GM08714 (cell line): ENCODE data around the gene DENND2D.

ENCODE experiments used
- H3K4me3 ChIP-seq: fragments of 200-500 bp; sonication (Bioruptor generic); 2 replicates; pipeline ENCODE4 v1.5.1; 2014; ENCODE audit warnings: mild to moderate bottlenecking, low read length, inconsistent platforms
- ZNF274 ChIP-seq: IDR thresholded peaks from 2 replicates; pipeline ENCODE4 v1.6.1; 2012; ENCODE audit warnings: mild to moderate bottlenecking, low read depth, low read length

DENND2D gene

GRCh38 chr1:111201275-111202090, 1.0 kb upstream of the DENND2D start:
- H3K4me3 ChIP-seq = no peak overlapping the region; the same call in 1 of the 2 replicates
- TF ChIP-seq ZNF274 = no peak

GRCh38 chr1:111200802-111201161, 336 bp upstream of the DENND2D start:
- no peak overlapping the region; the same call in 1 of the 2 replicates for H3K4me3 ChIP-seq
- no peak for TF ChIP-seq ZNF274

GRCh38 chr1:111199329-111199728, 1.1 kb downstream of the DENND2D start:
- no peak for TF ChIP-seq ZNF274
- peak overlapping the region; percentile 13; the same call in 1 of the 2 replicates for H3K4me3 ChIP-seq

- TF ChIP-seq ZNF274 = no peak
- peak overlapping the region; percentile 13; the same call in 1 of the 2 replicates for H3K4me3 ChIP-seq
Measured at GRCh38 chr1:111198836-111199235, 1.6 kb downstream of the DENND2D start.

- peak overlapping the region; percentile 13; the same call in 1 of the 2 replicates for H3K4me3 ChIP-seq
- no peak for TF ChIP-seq ZNF274
Measured at GRCh38 chr1:111197598-111198284, 2.7 kb downstream of the DENND2D start.

DNA sequence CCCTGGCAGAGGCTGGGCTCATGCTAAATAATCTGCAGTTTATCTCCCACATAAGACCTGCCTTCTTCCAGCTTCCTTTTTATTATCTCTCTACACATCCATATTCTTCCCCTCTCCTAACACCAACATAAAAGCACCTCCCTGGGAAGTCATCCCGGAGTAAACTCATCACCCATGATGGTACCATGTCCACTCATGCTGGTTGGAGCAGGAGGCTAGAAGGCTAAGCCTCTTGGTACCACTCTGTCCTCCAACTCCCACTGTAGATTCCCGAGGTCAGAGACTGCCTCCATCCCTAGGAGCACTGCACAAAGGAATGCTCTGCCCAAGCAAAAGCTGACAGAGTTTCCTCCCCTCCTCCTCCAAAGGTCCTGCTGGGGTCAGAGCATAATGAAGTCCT, 4.2 kb downstream of the DENND2D start:
- no peak for TF ChIP-seq ZNF274

GRCh38 chr1:111195002-111195684, 5.3 kb downstream of the DENND2D start:
- H3K4me3 ChIP-seq = no peak overlapping the region
- TF ChIP-seq ZNF274 = no peak

More for the DNA sequence above, 4.2 kb downstream of the DENND2D start:
- H3K4me3 ChIP-seq = no peak overlapping the region

GRCh38 chr1:111193712-111194480, 6.5 kb downstream of the DENND2D start:
- H3K4me3 ChIP-seq = no peak overlapping the region
- no peak for TF ChIP-seq ZNF274

DNA sequence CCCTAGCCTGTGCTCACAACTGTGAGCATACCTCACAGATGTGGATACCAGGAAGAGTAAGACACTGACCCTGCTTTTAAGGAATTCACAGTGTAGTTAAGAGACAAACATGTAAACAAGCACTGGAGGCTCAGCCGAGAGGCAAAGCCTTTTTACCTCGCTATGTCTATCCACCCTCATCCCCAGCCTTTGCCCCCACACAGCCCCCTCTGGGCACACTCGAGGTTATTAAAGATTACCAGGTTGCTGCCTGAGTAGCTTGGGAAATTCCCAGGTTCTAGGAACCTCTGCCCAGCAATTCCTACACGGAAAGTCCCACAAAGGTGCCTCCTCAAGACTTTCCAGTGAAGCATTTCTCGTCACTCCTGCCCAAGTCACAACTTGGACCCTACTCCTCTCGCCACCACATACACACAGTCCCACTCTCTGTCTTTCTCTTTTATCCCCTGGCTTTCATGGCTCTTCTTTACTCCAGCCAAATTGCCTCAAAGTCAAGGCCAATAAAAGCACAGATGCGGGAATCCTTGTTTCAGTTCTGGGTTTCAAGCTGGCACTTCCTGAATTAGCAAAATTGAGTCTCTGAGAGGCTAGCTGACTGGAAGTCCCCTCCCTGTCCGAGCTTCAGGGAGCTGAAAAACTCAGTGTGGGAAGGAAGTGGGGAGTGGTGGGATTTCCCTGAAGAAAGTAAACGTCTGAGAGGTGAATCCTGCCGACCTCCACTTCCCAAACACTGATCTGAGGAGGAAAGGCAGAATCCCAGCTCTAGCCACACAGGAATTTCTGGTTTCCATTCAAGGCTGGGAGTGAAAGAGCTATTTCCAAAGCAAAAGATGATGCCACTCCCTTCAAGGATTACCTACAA, 7.6 kb downstream of the DENND2D start:
- peak overlapping the region; percentile 8; the same call in 1 of the 2 replicates for H3K4me3 ChIP-seq
- TF ChIP-seq ZNF274 = no peak

GRCh38 chr1:111192074-111192473, 8.4 kb downstream of the DENND2D start:
- TF ChIP-seq ZNF274 = no peak
- no peak overlapping the region for H3K4me3 ChIP-seq

DNA sequence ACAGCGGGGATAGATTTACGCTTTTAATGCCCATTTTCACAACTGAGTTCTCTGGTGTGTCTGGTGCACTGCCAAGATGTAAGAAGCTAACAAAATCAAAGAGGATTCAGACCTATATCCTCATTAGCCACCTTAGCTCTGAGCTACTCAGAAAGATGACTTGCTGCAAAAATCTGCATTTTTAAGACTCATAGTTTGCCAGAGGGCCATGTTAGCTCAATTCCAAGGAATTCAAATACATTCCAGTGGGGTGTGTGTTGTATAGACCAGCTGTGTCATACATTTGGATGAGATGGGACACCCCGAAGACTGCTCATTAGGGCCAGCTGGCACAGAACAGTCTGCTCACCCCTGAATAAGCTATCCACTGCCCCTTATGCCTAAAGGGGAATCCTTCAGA, 8.9 kb downstream of the DENND2D start:
- H3K4me3 ChIP-seq = no peak overlapping the region
- no peak for TF ChIP-seq ZNF274

DNA sequence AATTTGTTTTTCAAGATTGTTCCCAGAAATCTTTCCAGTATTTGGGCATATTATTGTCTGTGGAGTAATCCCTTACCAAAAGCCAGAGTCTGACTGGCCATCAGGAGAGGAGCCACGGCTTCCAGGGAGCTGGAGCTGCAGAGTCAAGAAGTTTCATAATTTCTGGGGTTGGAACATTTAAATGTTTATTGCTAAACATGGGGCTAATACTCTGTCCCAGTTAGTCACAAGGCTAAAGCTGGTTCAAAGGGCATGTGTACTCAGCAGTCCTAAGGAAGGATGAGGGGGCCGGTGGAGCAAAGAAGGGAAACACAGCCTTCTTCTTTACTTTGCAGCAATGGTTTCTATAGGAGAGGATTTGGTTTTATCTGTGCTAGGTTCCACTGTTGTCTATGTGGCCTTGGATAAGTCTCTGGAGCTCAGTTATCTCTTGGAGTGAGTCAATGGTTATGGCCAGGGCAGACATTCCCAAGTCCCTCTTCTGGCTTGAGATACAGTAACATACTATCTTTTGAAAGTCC, 9.5 kb downstream of the DENND2D start:
- TF ChIP-seq ZNF274 = no peak
- H3K4me3 ChIP-seq = no peak overlapping the region

DNA sequence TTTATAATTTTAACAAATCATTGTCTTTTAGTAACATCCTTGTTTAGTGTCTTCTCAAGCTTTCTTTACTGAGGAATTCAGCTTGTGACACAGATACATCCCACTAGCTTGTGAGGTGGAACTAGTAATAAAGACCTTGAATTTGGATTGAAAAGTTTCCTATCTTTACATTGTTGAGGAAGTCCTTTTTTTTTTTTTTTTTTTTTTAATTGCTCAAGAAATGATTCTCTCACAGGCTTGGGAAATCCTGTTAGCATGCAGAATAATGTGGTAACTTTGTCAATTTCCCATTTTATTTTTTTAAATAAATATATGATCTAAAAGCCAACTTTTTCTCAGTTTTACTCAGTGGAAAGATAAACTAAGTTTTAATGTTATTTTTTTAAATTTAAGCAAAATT, 15.8 kb downstream of the DENND2D start:
- H3K4me3 ChIP-seq = no peak overlapping the region
- TF ChIP-seq ZNF274 = no peak
